Loucy (cell line): Measurements from ENCODE around the gene ABCC11.

Source experiments
- H2AFZ ChIP-seq: fragments of 200-600 bp; sonication (generic); 2 replicates; pipeline ENCODE4 v1.6.0; 2016; ENCODE audit warnings: antibody characterized with exemption, mild to moderate bottlenecking, low read length, moderate library complexity
- H3F3A ChIP-seq: fragments of 200-600 bp; 2 replicates; pipeline ENCODE4 v1.6.0; 2016; ENCODE audit warnings: antibody characterized with exemption, low read depth, mild to moderate bottlenecking
- H3K27me3 ChIP-seq: fragments of 200-600 bp; sonication (generic); 2 replicates; pipeline ENCODE4 v1.6.1; 2014; ENCODE audit warnings: low read length, mild to moderate bottlenecking; ENCODE audit not compliant: insufficient read depth, poor library complexity, severe bottlenecking
- H3K36me3 ChIP-seq: fragments of 200-600 bp; sonication (generic); 2 replicates; pipeline ENCODE4 v1.6.1; 2016; ENCODE audit warnings: low read length; ENCODE audit not compliant: insufficient read depth
- H3K4me1 ChIP-seq: fragments of 200-600 bp; sonication (generic); 2 replicates; pipeline ENCODE4 v1.5.1; 2014; ENCODE audit warnings: low read length, mild to moderate bottlenecking; ENCODE audit not compliant: insufficient read depth, poor library complexity, severe bottlenecking
- H3K4me2 ChIP-seq: fragments of 200-600 bp; sonication (generic); 2 replicates; pipeline ENCODE4 v1.6.0; 2014; ENCODE audit warnings: antibody characterized with exemption, low read length, low read depth, mild to moderate bottlenecking; ENCODE audit not compliant: poor library complexity, severe bottlenecking
- H3K4me3 ChIP-seq: fragments of 200-600 bp; sonication (generic); 2 replicates; pipeline ENCODE4 v1.5.1; 2014; ENCODE audit warnings: low read length, mild to moderate bottlenecking, mixed read lengths; ENCODE audit not compliant: poor library complexity, severe bottlenecking
- H3K79me2 ChIP-seq: fragments of 200-600 bp; sonication (generic); 2 replicates; pipeline ENCODE4 v1.6.1; 2014; ENCODE audit warnings: low read length; ENCODE audit not compliant: insufficient read depth
- H3K9ac ChIP-seq: fragments of 200-600 bp; sonication (generic); 2 replicates; pipeline ENCODE4 v1.6.0; 2014; ENCODE audit warnings: mild to moderate bottlenecking, low read depth, low read length, moderate library complexity; ENCODE audit not compliant: poor library complexity, severe bottlenecking
- H3K9me2 ChIP-seq: fragments of 200-600 bp; sonication (generic); replicated peaks from 2 replicates; pipeline ENCODE4 v1.6.1; 2016; ENCODE audit warnings: low read depth, low read length, mixed read lengths
- H3K9me3 ChIP-seq: fragments of 200-600 bp; sonication (generic); 2 replicates; pipeline ENCODE4 v1.6.1; 2014; ENCODE audit warnings: mild to moderate bottlenecking, antibody characterized with exemption, low read length, low read depth; ENCODE audit not compliant: insufficient read depth
- H4K20me1 ChIP-seq: fragments of 200-600 bp; sonication (generic); 2 replicates; pipeline ENCODE4 v1.6.0; 2014; ENCODE audit warnings: antibody characterized with exemption, low read length, mild to moderate bottlenecking; ENCODE audit not compliant: insufficient read depth, poor library complexity, severe bottlenecking
- EZH2phosphoT487 ChIP-seq: fragments of 200-600 bp; IDR thresholded peaks from 2 replicates; pipeline ENCODE4 v1.6.1; 2018; ENCODE audit warnings: antibody characterized with exemption, mild to moderate bottlenecking, moderate library complexity, borderline replicate concordance
- TF ChIP-seq, protein P1 (sequence below): fragments of 200-600 bp; sonication (generic); conservative IDR thresholded peaks from 2 replicates; pipeline ENCODE4 v1.5.1; 2014; ENCODE audit warnings: mild to moderate bottlenecking, antibody characterized with exemption, low read length

ABCC11 gene

GRCh38 chr16:48232493-48233040, 14.8 kb downstream of the ABCC11 start:
- Histone ChIP-seq H3K27me3 (no peaks in the 10 kb centered on the region), H3K9me3 (no peaks in the 10 kb centered on the region), H3K4me3 (no peak overlapping the region), H3K4me2 (no peak overlapping the region), H3K4me1 (no peaks in the 10 kb centered on the region), H3F3A (no peaks in the 10 kb centered on the region), H3K36me3 (no peaks in the 10 kb centered on the region), H2AFZ (no peak overlapping the region), H3K9ac (no peak overlapping the region), H3K79me2 (no peaks in the 10 kb centered on the region), H3K9me2 (no peaks in the 10 kb centered on the region), H4K20me1 (no peaks in the 10 kb centered on the region)
- TF ChIP-seq EZH2phosphoT487, result no peak
- TF ChIP-seq, protein P1, sequence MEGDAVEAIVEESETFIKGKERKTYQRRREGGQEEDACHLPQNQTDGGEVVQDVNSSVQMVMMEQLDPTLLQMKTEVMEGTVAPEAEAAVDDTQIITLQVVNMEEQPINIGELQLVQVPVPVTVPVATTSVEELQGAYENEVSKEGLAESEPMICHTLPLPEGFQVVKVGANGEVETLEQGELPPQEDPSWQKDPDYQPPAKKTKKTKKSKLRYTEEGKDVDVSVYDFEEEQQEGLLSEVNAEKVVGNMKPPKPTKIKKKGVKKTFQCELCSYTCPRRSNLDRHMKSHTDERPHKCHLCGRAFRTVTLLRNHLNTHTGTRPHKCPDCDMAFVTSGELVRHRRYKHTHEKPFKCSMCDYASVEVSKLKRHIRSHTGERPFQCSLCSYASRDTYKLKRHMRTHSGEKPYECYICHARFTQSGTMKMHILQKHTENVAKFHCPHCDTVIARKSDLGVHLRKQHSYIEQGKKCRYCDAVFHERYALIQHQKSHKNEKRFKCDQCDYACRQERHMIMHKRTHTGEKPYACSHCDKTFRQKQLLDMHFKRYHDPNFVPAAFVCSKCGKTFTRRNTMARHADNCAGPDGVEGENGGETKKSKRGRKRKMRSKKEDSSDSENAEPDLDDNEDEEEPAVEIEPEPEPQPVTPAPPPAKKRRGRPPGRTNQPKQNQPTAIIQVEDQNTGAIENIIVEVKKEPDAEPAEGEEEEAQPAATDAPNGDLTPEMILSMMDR, result no peak

- no peaks in the 10 kb centered on the region for H3K9me3 ChIP-seq
- H3K4me1 ChIP-seq, result no peaks in the 10 kb centered on the region
- H3K4me2 ChIP-seq, result no peak overlapping the region
- TF ChIP-seq EZH2phosphoT487, result no peak
- TF ChIP-seq, protein P1, result peak; percentile 81
- H3K79me2 ChIP-seq, result no peaks in the 10 kb centered on the region
- H3K9ac ChIP-seq, result no peak overlapping the region
- H2AFZ ChIP-seq, result no peak overlapping the region
- no peaks in the 10 kb centered on the region for H3K9me2 ChIP-seq
- no peaks in the 10 kb centered on the region for H3K36me3 ChIP-seq
- no peaks in the 10 kb centered on the region for H4K20me1 ChIP-seq
- H3K4me3 ChIP-seq, result no peak overlapping the region
- H3K27me3 ChIP-seq, result no peaks in the 10 kb centered on the region
- H3F3A ChIP-seq, result no peaks in the 10 kb centered on the region
Observed at GRCh38 chr16:48231727-48232492, 15.4 kb downstream of the ABCC11 start.

- H3K4me2 ChIP-seq, result no peak overlapping the region
- H2AFZ ChIP-seq, result no peak overlapping the region
- H3K27me3 ChIP-seq, result no peaks in the 10 kb centered on the region
- H3K79me2 ChIP-seq, result no peaks in the 10 kb centered on the region
- H4K20me1 ChIP-seq, result no peaks in the 10 kb centered on the region
- no peaks in the 10 kb centered on the region for H3K36me3 ChIP-seq
- no peak for TF ChIP-seq EZH2phosphoT487
- TF ChIP-seq, protein P1, result no peak
- no peaks in the 10 kb centered on the region for H3K4me1 ChIP-seq
- no peaks in the 10 kb centered on the region for H3K9me2 ChIP-seq
- no peaks in the 10 kb centered on the region for H3K9me3 ChIP-seq
- H3F3A ChIP-seq, result no peaks in the 10 kb centered on the region
- no peak overlapping the region for H3K9ac ChIP-seq
- H3K4me3 ChIP-seq, result no peak overlapping the region
Observed at GRCh38 chr16:48225456-48225855, 21.9 kb downstream of the ABCC11 start.
